Measurements from ENCODE around the gene AKNAD1. TPM values are rescaled to one million over a fixed set of nuclear protein-coding genes. Genes with fewer than 3 reads are reported as not detected.
"Not testable (repeated sequence)": the region's sequence is repeated elsewhere in the genome, so short reads cannot be mapped to it uniquely, and the experiment has no call there.

AKNAD1 gene
- total RNA-seq, 1 experiment from 2014 or later, result not detected

DNA sequence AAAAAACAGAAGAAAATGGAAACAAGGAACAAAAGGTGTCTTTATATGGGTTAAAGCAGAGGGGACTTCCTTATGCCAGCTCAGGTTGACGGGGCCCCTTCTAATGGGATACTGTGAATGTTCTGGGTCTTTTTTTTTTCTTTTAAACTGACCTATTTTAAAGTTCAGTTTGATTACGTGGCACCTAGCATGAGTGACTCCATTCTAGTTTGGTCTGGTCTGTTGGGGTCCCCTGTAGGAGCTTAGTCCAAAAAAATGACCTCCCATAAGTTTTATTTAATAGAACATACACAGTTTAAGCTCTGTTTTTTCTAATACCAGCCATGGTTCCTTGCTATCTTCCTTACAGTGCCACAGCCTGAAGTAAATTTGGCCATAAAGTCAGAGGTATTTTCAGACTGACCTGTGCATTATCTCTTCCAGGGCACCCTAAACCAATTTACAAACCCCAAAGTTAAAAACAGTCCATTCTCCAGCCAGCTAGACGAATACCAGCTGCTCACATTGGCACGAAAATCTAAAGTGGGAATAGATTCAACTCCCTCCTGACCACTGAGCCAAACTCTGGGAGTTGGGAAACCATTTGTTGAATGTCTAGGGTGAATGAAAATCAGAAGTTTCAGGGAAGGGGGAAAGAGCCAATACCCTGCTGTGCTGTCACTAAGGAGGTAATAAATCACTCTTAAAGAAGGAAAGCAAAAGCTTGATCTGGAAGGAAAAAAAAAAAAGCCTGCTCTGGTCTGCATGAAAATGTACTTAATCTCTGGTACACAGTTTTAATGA lies 42.4 kb downstream of the AKNAD1 start:
- no peak for DNase-seq (ENCODE audit: low read depth)
- in situ Hi-C loops (cut with HindIII; ENCODE audit: low pct_unique_long_range_greater_than_20kb, low sequenced_read_pairs), result no loop called here

DNA sequence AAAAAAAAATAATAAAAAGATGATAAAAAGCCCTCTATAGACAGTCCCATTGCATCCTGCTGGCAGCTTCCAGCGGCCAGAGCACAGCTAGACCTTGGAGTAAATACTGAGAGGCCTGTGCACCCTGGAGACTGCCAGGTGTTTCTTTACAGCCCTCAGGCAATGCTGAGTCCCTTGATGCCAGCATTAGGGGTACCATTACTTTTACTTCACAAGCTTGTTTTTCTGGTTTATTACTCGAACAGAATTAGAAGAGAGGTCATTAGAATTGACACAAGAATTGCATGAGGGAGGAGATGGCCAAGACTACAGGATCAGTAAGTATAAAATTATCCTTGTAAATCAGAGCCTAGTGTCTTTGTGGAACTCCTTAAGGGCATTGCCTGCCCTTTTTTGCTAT lies 43.6 kb downstream of the AKNAD1 start:
- in situ Hi-C loops (cut with HindIII; ENCODE audit: low pct_unique_long_range_greater_than_20kb, low sequenced_read_pairs), result no loop called here
- DNase-seq (ENCODE audit: low read depth), result no peak

DNA sequence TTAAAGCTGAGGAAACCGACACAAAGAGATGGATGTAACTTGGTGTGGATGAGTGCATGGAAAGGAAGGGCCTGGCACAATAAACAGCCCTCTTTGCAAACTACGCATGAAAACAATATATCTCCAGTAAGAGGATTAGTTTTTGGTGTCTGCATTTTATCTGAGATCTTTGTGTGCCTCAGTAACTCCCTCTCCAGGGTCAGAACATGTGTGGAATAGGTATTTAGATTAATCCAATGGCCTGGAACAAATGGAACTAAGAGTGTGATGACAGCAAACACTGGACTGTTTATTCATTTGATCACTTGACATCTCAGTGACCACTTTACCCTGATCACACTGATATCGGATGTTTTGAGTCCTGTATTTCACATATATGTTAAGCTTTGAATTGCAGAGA lies 45.3 kb downstream of the AKNAD1 start:
- DNase-seq (ENCODE audit: low read depth), result no peak
- in situ Hi-C loops (cut with HindIII; ENCODE audit: low pct_unique_long_range_greater_than_20kb, low sequenced_read_pairs), result no loop called here

DNA sequence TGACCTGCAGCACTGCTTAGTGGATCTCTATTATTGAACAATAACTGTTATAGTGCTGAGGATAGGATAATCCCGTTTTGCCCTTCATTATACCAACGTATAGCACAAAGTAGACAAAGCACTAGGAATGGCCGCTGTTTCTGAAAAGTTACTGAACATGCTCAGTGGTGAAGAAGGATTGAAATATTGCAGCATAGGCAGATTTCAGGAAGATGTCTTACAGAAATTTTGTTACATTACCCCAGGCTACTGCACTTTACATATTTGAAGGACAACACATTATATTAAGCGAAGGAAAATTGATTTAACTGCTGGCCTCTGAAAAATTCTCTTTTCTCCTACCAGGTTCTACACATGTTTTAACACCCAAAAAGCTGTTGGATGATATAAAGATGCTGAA lies 48.5 kb downstream of the AKNAD1 start:
- no peak for DNase-seq (ENCODE audit: low read depth)
- in situ Hi-C loops (cut with HindIII; ENCODE audit: low pct_unique_long_range_greater_than_20kb, low sequenced_read_pairs), result no loop called here

DNA sequence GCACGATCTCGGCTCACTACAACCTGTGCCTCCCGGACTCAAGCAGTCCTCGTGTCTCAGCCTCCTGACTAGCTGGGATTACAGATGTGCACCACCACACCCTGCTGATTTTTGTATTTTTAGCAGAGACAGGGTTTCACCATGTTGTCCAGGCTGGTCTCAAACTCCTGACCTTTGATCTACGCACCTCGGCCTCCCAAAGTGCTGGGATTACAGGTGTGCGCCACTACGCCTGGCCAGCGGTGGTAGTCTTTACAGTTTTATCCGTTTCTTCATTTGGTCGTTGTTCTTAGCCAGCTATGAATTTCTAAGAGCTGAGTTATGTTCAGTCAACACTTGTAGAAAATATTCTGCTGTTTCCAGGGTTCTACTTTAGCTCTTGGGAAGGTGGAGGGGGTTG lies 53.3 kb downstream of the AKNAD1 start:
- in situ Hi-C loops (cut with HindIII; ENCODE audit: low pct_unique_long_range_greater_than_20kb, low sequenced_read_pairs), result no loop called here

DNA sequence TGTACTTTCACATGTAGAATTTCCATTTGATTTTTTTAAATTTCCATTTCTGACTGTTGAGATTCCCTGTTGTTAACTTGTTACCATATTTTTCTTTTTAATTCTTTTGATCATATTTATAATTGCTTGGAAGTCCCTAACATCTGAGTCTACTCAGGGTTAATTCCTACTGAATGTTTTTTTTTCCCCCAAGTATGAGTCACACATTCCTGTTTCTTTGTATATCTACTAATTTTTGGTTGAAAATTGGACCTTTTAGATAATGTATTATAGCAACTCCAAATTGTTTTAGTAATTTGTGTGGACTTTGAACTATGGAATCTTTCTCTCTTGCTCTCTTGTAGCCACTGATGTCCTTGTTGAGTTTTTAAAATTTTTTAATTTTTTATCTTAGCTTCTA lies 55.8 kb downstream of the AKNAD1 start:
- no peak for DNase-seq (ENCODE audit: low read depth)
- in situ Hi-C loops (cut with HindIII; ENCODE audit: low pct_unique_long_range_greater_than_20kb, low sequenced_read_pairs), result no loop called here

More for the DNA sequence above, 53.3 kb downstream of the AKNAD1 start:
- no peak for DNase-seq (ENCODE audit: low read depth)

DNA sequence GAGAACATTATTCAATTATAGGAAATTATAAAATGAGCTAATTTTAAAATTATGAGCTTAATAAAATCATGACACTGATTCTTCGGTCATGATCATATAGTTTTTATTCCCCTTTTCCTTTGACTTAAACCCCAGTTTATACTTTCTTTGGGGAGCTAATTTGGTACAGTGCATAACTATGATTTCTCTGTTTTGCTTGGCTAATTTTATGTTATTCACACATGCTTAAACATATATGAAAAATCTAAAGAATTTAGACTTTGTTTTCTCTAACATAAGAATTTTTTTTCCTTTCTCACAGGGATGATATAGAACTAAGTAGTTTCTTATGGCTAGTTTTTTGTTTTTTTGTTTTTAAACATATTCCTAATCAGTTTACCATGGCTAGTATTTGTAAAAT lies 57.9 kb downstream of the AKNAD1 start:
- no peak for DNase-seq (ENCODE audit: low read depth)

DNA sequence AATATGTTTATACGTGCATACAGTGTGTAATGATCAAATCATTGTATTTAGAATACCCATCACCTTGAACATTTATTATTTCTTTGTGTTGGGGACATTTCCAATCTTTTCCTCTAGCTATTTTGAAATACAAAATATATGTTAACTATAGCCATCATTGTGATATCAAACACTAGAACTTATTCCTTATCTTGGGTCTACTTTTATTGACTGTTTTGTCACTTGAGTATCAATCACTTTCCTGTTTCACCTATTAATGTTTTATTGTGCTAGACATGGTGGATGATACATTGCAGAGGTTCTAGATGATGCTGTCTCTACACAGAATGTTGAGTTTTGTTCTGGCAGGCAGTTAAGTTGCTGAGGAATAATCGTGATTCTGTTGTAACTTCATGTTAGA lies 64.5 kb downstream of the AKNAD1 start:
- in situ Hi-C loops (cut with HindIII; ENCODE audit: low pct_unique_long_range_greater_than_20kb, low sequenced_read_pairs), result no loop called here
- no peak for DNase-seq (ENCODE audit: low read depth)

More for the DNA sequence above, 57.9 kb downstream of the AKNAD1 start:
- in situ Hi-C loops (cut with HindIII; ENCODE audit: low pct_unique_long_range_greater_than_20kb, low sequenced_read_pairs), result no loop called here

DNA sequence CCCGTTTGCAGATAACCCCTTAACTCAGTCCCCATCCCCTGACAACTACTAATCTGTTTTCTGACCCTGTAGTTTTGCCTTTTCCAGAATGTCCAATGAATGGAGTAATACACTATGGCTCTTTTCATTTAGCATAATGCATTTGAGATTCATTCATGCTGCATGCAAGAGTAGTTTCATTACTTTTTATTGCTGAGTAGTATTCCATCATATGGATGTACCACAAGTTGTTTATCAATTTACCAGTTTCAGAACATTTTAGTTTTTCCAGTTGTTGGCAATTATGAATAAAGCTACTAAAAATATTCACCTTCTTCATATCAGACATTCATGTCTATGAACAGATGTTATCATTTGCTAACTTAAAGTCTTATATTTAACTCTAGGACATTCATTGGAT lies 65.1 kb downstream of the AKNAD1 start:
- in situ Hi-C loops (cut with HindIII; ENCODE audit: low pct_unique_long_range_greater_than_20kb, low sequenced_read_pairs), result no loop called here
- no peak for DNase-seq (ENCODE audit: low read depth)

DNA sequence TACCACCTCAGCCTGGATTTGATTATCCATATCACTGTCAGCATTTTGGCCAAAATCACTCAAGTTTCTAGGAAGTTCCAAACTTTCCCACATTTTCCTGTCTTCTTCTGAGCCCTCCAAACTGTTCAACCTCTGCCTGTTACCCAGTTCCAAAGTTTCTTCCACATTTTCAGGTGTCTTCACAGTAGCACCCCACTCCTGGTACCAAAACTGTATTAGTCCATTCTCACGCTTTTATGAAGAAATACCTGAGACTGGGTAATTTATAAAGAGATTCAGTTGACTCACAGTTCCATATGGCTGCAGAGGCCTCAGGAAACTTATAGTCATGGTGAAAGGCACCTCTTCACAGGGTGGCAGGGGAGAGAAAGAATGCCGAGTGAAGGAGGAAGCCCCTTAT lies 71.0 kb downstream of the AKNAD1 start:
- no peak for DNase-seq (ENCODE audit: low read depth)
- in situ Hi-C loops (cut with HindIII; ENCODE audit: low pct_unique_long_range_greater_than_20kb, low sequenced_read_pairs), result no loop called here

DNA sequence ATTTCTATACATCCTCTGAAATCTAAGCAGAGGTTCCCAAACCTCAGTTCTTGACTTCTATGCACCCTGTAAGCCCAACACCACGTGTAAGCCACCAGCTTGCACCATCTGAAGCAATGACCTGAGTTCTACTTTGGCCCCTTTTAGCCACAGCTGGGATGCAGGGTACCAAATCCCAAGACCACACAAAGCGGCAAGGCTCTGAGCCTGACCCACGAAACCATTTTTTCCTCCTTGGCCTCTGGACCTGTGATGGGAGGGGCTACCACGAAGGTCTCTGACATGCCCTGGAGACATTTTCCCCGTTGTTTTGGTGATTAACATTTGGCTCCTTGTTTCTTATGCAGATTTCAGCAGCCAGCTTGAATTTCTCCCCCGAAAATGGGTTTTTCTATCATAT lies 71.6 kb downstream of the AKNAD1 start:
- DNase-seq (ENCODE audit: low read depth), result no peak
- in situ Hi-C loops (cut with HindIII; ENCODE audit: low pct_unique_long_range_greater_than_20kb, low sequenced_read_pairs), result no loop called here

DNA sequence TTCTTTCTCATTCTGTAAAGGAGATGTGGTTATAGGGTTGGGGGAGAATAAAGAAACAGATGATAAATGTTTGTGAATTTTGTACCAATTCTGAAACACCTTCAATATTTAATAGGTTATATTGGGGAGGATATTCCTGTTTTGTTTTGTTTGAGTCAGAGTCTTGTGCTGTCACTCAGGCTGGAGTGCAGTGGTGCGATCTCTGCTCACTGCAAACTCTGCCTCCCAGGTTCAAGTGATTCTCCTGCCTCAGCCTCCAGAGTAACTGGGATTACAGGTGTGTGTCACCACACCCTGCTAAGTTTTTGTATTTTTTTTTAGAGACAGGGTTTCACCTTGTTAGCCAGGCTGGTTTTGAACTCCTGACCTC lies 75.3 kb downstream of the AKNAD1 start:
- in situ Hi-C loops (cut with HindIII; ENCODE audit: low pct_unique_long_range_greater_than_20kb, low sequenced_read_pairs), result not testable (repeated sequence)

DNA sequence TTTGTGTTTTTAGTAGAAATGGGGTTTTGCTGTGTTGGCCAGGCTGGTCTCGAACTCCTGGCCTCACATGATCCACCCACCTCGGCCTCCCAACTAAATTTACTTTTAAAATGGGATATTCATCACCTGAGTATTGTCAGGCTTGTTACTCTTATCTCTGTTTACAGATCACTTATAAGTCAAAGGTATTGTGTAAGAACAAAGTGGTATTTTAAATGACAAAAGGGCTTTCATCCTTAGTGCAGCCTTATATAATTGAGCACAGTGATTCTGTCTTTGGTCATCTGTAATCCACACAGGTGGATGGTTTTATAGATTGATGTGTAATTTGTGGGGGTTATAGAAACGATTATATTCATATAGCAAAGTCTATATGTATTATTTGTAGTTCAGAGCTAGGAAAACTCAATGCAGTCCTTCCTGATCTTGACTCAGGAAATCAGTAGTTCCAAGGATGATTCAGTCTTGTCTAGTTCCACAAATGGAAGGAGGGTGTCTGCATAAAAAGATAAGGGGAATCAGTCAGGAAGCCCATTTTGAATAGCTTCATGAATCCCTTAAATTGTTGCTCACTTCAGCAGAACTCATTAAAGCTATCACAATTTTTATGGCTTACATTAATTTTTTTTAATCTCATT lies 75.8 kb downstream of the AKNAD1 start:
- in situ Hi-C loops (cut with HindIII; ENCODE audit: low pct_unique_long_range_greater_than_20kb, low sequenced_read_pairs), result no loop called here
- DNase-seq (ENCODE audit: low read depth), result no peak

More for the DNA sequence above, 75.3 kb downstream of the AKNAD1 start:
- not testable (repeated sequence) for DNase-seq (ENCODE audit: low read depth)

DNA sequence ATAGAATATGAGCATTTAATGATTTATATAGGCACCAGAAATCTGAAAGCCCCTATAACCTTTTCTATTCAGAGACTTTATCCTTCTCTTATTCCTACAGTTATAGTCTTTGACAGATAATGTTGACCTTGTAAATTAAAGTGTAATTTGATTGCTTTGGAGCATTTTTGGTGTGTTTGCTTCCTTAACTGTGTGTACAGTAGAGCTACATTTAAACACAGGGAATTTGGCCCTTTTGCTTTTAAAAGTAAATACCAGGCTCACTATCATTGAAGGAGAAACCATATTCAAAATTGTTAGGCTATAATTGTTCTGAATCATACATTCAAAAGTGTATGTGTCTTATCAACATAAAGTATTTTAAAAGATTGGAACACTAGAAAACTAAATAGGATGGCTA lies 77.4 kb downstream of the AKNAD1 start:
- in situ Hi-C loops (cut with HindIII; ENCODE audit: low pct_unique_long_range_greater_than_20kb, low sequenced_read_pairs), result no loop called here
- DNase-seq (ENCODE audit: low read depth), result no peak

DNA sequence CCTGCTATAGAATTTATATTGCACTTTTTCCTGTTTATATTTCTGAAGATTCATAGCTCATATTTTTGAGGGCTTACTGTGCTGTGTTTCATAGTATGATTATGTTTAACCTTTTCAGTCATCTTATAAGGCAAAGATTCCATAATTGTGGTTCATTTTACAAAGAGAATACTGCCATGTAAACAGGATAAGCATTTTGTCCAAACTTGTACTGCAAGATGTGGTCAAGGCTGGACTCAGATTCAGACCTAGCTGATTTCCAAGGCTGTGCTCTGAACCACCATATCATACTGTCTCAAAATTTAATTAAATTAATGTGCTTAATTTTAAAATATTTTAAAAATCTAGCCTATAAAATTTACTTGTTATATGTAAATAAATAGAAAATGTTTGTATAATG lies 79.1 kb downstream of the AKNAD1 start:
- no peak for DNase-seq (ENCODE audit: low read depth)
- in situ Hi-C loops (cut with HindIII; ENCODE audit: low pct_unique_long_range_greater_than_20kb, low sequenced_read_pairs), result no loop called here

DNA sequence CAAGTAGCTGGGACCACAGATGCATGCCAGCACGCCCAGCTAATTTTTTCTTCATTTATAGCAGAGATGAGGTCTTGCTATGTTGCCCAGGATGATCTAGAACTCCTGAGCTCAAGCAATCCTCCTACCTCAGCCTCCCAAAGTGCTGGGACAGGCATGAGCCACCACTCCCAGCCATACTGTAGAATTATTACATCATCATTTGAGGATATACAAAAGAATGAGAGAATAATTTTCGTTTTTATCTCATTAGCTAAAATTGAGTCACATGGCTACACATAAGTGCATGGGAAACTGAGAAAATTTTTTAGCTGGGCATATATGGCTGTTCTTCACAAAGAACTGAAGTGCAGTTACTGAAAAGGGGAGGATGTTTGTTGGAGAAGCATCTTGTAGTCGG lies 89.2 kb downstream of the AKNAD1 start:
- no peak for DNase-seq (ENCODE audit: low read depth)
- in situ Hi-C loops (cut with HindIII; ENCODE audit: low pct_unique_long_range_greater_than_20kb, low sequenced_read_pairs), result no loop called here

DNA sequence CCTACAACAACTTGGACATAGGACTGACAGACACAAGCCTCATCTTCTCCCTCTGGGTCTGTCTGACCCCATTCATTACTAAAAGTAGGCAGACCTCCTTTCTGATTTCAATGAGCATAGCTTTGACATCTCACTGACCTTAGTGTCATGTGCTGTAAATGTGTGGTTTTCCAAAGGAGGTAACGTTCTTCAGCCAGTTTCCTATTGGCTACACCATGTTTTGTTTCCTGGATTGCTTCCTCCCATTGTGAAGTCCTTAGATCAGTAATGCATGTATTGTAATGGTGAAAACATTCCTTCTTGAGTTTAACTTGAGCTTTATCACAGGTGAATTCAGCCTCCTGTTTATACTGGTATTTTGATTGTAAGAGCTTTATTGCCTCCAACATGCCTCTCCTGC lies 89.8 kb downstream of the AKNAD1 start:
- DNase-seq (ENCODE audit: low read depth), result no peak
- in situ Hi-C loops (cut with HindIII; ENCODE audit: low pct_unique_long_range_greater_than_20kb, low sequenced_read_pairs), result no loop called here
